HepG2 (cell line): ENCODE results near the gene HOXA5. TPM values are rescaled to one million over a fixed set of nuclear protein-coding genes. Genes with fewer than 3 reads are reported as not detected.
A peak's percentile ranks its signal among the peaks of the same experiment; 100 is the strongest.

Source experiments
- ARNT ChIP-seq: fragments of 450-650 bp; IDR thresholded peaks from 2 replicates; pipeline ENCODE4 v1.6.1; 2017
- ARNT2 ChIP-seq: sonication (generic); formaldehyde crosslinking; IDR thresholded peaks from 2 replicates; pipeline ENCODE4 v1.8.0; 2022; ENCODE audit warnings: mild to moderate bottlenecking, low read depth, missing genetic modification reagents, moderate library complexity
- EHMT2 ChIP-seq: fragments of 200-600 bp; sonication (generic); IDR thresholded peaks from 2 replicates; pipeline ENCODE4 v1.7.0; 2017; ENCODE audit warnings: antibody characterized with exemption, low read depth, low read length, borderline replicate concordance
- NFKBIZ ChIP-seq: IDR thresholded peaks from 2 replicates; pipeline ENCODE4 v1.6.1; 2018; ENCODE audit warnings: missing genetic modification reagents, missing compliant biosample characterization
- PHB2 ChIP-seq: fragments of 450-650 bp; IDR thresholded peaks from 2 replicates; pipeline ENCODE4 v1.6.1; 2018; ENCODE audit not compliant: partially characterized antibody
- POGZ ChIP-seq: sonication (generic); formaldehyde crosslinking; IDR thresholded peaks from 2 replicates; pipeline ENCODE4 v1.4.0; 2020; ENCODE audit warnings: mild to moderate bottlenecking, missing genetic modification reagents
- REXO4 ChIP-seq: sonication (generic); formaldehyde crosslinking; IDR thresholded peaks from 2 replicates; pipeline ENCODE4 v1.8.0; 2022; ENCODE audit warnings: missing genetic modification reagents, mild to moderate bottlenecking, borderline replicate concordance
- SMC3 ChIP-seq: IDR thresholded peaks from 2 replicates; pipeline ENCODE4 v1.6.1; 2011; ENCODE audit warnings: low read length, improper control_type of control experiment
- TOE1 ChIP-seq: sonication (generic); formaldehyde crosslinking; IDR thresholded peaks from 2 replicates; pipeline ENCODE4 v1.4.0; 2020; ENCODE audit warnings: mild to moderate bottlenecking, missing genetic modification reagents
- U2AF2 ChIP-seq: fragments of 200-400 bp; formaldehyde crosslinking; IDR thresholded peaks from 2 replicates; pipeline ENCODE4 v1.6.1; 2017; ENCODE audit warnings: low read depth, mild to moderate bottlenecking, low read length
- ZBTB38 ChIP-seq: sonication (generic); formaldehyde crosslinking; IDR thresholded peaks from 2 replicates; pipeline ENCODE4 v1.5.1; 2020; ENCODE audit warnings: mild to moderate bottlenecking, missing genetic modification reagents
- ZC3H4 ChIP-seq: sonication (generic); formaldehyde crosslinking; IDR thresholded peaks from 2 replicates; pipeline ENCODE4 v1.4.0; 2020; ENCODE audit warnings: missing genetic modification reagents, borderline replicate concordance
- ZNF20 ChIP-seq: sonication (generic); formaldehyde crosslinking; IDR thresholded peaks from 2 replicates; pipeline ENCODE4 v1.4.0; 2020; ENCODE audit warnings: mild to moderate bottlenecking, moderate library complexity, missing genetic modification reagents
- ZNF350 ChIP-seq: sonication (generic); formaldehyde crosslinking; IDR thresholded peaks from 2 replicates; pipeline ENCODE4 v1.4.0; 2020; ENCODE audit warnings: mild to moderate bottlenecking, low read depth, missing genetic modification reagents, borderline replicate concordance
- ZNF546 ChIP-seq: sonication (generic); formaldehyde crosslinking; conservative IDR thresholded peaks from 2 replicates; pipeline ENCODE4 v1.8.1; 2023; ENCODE audit warnings: mild to moderate bottlenecking, missing genetic modification reagents
- ZNF570 ChIP-seq: sonication (generic); formaldehyde crosslinking; IDR thresholded peaks from 2 replicates; pipeline ENCODE4 v1.4.0; 2020; ENCODE audit warnings: mild to moderate bottlenecking, missing genetic modification reagents, borderline replicate concordance
- ZNF652 ChIP-seq: IDR thresholded peaks from 2 replicates; pipeline ENCODE4 v1.6.1; 2016; ENCODE audit warnings: low read depth, borderline replicate concordance
- ZNF747 ChIP-seq: sonication (generic); formaldehyde crosslinking; IDR thresholded peaks from 2 replicates; pipeline ENCODE4 v1.8.1; 2023; ENCODE audit warnings: missing genetic modification reagents, mild to moderate bottlenecking, borderline replicate concordance
- ZNF772 ChIP-seq: sonication (generic); formaldehyde crosslinking; IDR thresholded peaks from 2 replicates; pipeline ENCODE4 v1.5.0; 2020; ENCODE audit warnings: mild to moderate bottlenecking, missing genetic modification reagents
- polyA plus RNA-seq, 8 experiments: library from polyadenylated mRNA; depleted of rRNA in 3 of 8; stranded (reverse) in 7 of 8; unstranded in 1 of 8; fragments of >200 nt; fragmentation: Illumina TruSeq in 4 of 8; extraction: Trizol in 4 of 8; gene quantifications; 2 replicates each; pipeline versions ENCODE4 v1.2.1 to v1.2.3, GENCODE V29; 2011 to 2016; ENCODE audit warnings: low read depth in 4 of 8, missing spikeins in 1 of 8, mixed read lengths in 1 of 8; ENCODE audit not compliant: insufficient read depth in 1 of 8
- total RNA-seq, 5 experiments: library from RNA; depleted of rRNA; stranded (reverse); fragments of >200 nt; fragmentation: Illumina TruSeq; extraction: Trizol; gene quantifications; 2 replicates each; pipeline ENCODE4 v1.2.3, GENCODE V29; 2016; ENCODE audit warnings: low read depth in 1 of 5
- TF ChIP-seq, protein P1 (sequence below): sonication (generic); formaldehyde crosslinking; IDR thresholded peaks from 2 replicates; pipeline ENCODE4 v1.4.0; 2020; ENCODE audit warnings: missing genetic modification reagents
- TF ChIP-seq, protein P2 (sequence below): sonication (generic); formaldehyde crosslinking; IDR thresholded peaks from 2 replicates; pipeline ENCODE4 v1.4.0; 2020; ENCODE audit warnings: low read depth, missing genetic modification reagents
- TF ChIP-seq, protein P3 (sequence below): sonication (generic); formaldehyde crosslinking; IDR thresholded peaks from 2 replicates; pipeline ENCODE4 v1.5.0; 2020; ENCODE audit warnings: missing genetic modification reagents
- TF ChIP-seq, protein P4 (sequence below): sonication (generic); formaldehyde crosslinking; IDR thresholded peaks from 2 replicates; pipeline ENCODE4 v1.8.1; 2023; ENCODE audit warnings: mild to moderate bottlenecking, missing genetic modification reagents, borderline replicate concordance

The HOXA5 gene
- total and polyA plus RNA-seq, 2 of the 13 experiments (the other 11 are each of a cell fraction or from before 2014, with no cell fraction given): 3.2 to 3.6 TPM

DNA sequence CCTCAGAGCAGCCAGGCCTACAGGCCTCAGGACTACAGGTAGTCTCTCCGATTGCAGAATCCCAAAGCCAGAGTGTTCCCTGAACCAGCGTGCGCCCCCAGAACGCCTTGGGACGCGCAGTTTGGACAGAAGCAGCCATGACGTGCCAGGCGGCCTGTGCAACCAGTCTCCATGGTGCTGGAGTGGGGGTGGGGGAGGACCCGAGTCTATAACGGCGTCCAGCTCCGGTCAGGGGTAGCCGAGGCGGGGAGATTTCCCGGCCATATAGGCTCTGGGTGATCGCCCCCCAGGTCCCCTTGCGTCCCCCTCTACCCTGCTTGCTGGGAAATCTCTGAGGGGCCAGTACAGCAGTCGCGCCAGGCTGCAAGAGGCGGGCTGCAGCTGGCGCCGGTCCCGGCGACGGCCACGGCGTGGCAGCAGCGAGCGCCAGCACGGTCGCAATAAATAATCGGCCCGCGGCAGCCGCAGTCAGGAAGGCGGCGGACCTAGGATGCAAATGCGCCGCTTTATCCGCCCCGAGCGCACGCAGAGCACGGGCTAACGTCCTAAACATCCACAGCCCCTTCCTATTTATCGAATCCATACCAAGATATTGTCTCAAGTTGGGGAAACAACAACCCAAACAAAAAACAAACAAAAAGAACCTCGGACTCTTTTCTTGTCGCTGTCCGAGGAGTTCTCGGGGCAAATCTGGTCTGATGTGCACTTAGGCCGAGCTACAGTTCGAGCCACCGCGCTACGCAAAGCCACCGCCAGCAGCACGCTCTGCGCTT, 7.3 kb upstream of the HOXA5 start (continued):
- TF ChIP-seq, protein P1, sequence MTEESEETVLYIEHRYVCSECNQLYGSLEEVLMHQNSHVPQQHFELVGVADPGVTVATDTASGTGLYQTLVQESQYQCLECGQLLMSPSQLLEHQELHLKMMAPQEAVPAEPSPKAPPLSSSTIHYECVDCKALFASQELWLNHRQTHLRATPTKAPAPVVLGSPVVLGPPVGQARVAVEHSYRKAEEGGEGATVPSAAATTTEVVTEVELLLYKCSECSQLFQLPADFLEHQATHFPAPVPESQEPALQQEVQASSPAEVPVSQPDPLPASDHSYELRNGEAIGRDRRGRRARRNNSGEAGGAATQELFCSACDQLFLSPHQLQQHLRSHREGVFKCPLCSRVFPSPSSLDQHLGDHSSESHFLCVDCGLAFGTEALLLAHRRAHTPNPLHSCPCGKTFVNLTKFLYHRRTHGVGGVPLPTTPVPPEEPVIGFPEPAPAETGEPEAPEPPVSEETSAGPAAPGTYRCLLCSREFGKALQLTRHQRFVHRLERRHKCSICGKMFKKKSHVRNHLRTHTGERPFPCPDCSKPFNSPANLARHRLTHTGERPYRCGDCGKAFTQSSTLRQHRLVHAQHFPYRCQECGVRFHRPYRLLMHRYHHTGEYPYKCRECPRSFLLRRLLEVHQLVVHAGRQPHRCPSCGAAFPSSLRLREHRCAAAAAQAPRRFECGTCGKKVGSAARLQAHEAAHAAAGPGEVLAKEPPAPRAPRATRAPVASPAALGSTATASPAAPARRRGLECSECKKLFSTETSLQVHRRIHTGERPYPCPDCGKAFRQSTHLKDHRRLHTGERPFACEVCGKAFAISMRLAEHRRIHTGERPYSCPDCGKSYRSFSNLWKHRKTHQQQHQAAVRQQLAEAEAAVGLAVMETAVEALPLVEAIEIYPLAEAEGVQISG (CRISPR knock-in tag): peak; percentile 33; the same call in 1 of the 2 replicates
- TF ChIP-seq POGZ (CRISPR knock-in tag) (no peak), PHB2 (no peak), ZNF350 (peak; percentile 32; the same call in 1 of the 2 replicates), ZC3H4 (CRISPR knock-in tag) (no peak), ARNT (no peak), ARNT2 (peak; percentile 72; the same call in 1 of the 2 replicates), ZNF772 (no peak), U2AF2 (no peak), EHMT2 (no peak), NFKBIZ (CRISPR knock-in tag) (no peak), SMC3 (no peak; the same call in 1 of the 2 replicates), ZNF652 (CRISPR knock-in tag) (no peak), ZNF546 (CRISPR knock-in tag) (no peak), TOE1 (CRISPR knock-in tag) (no peak), ZNF570 (no peak), REXO4 (CRISPR knock-in tag) (no peak), ZNF747 (CRISPR knock-in tag) (no peak), ZNF20 (CRISPR knock-in tag) (no peak), ZBTB38 (CRISPR knock-in tag) (no peak)
- TF ChIP-seq, protein P2, sequence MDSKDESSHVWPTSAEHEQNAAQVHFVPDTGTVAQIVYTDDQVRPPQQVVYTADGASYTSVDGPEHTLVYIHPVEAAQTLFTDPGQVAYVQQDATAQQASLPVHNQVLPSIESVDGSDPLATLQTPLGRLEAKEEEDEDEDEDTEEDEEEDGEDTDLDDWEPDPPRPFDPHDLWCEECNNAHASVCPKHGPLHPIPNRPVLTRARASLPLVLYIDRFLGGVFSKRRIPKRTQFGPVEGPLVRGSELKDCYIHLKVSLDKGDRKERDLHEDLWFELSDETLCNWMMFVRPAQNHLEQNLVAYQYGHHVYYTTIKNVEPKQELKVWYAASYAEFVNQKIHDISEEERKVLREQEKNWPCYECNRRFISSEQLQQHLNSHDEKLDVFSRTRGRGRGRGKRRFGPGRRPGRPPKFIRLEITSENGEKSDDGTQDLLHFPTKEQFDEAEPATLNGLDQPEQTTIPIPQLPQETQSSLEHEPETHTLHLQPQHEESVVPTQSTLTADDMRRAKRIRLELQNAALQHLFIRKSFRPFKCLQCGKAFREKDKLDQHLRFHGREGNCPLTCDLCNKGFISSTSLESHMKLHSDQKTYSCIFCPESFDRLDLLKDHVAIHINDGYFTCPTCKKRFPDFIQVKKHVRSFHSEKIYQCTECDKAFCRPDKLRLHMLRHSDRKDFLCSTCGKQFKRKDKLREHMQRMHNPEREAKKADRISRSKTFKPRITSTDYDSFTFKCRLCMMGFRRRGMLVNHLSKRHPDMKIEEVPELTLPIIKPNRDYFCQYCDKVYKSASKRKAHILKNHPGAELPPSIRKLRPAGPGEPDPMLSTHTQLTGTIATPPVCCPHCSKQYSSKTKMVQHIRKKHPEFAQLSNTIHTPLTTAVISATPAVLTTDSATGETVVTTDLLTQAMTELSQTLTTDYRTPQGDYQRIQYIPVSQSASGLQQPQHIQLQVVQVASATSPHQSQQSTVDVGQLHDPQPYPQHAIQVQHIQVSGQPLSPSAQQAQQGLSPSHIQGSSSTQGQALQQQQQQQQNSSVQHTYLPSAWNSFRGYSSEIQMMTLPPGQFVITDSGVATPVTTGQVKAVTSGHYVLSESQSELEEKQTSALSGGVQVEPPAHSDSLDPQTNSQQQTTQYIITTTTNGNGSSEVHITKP: no peak
- TF ChIP-seq, protein P3, sequence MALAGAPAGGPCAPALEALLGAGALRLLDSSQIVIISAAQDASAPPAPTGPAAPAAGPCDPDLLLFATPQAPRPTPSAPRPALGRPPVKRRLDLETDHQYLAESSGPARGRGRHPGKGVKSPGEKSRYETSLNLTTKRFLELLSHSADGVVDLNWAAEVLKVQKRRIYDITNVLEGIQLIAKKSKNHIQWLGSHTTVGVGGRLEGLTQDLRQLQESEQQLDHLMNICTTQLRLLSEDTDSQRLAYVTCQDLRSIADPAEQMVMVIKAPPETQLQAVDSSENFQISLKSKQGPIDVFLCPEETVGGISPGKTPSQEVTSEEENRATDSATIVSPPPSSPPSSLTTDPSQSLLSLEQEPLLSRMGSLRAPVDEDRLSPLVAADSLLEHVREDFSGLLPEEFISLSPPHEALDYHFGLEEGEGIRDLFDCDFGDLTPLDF: no peak
- TF ChIP-seq, protein P4, sequence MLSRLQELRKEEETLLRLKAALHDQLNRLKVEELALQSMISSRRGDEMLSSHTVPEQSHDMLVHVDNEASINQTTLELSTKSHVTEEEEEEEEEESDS (CRISPR knock-in tag): no peak
